Urinary bladder (tissue), 4 donors: ENCODE results near the gene MGMT. TPM values are rescaled to one million over a fixed set of nuclear protein-coding genes. Genes with fewer than 3 reads are reported as not detected.

Experiments used
- DNase-seq: peaks from one replicate; pipeline ENCODE4 v3.0.0-alpha.2; 2015; ENCODE audit errors: extremely low spot score
- H3K27ac ChIP-seq: one replicate; pipeline ENCODE4 v1.5.1; 2013; ENCODE audit warnings: low read depth, mild to moderate bottlenecking, moderate library complexity
- H3K36me3 ChIP-seq: one replicate; pipeline ENCODE4 v1.6.1; 2013; ENCODE audit warnings: mild to moderate bottlenecking, moderate library complexity; ENCODE audit not compliant: insufficient read depth
- H3K4me1 ChIP-seq: one replicate; pipeline ENCODE4 v1.6.1; 2013; ENCODE audit warnings: mild to moderate bottlenecking, moderate library complexity; ENCODE audit not compliant: insufficient read depth
- H3K4me3 ChIP-seq: one replicate; pipeline ENCODE4 v1.5.1; 2013; ENCODE audit warnings: low read depth, low read length
- WGBS: extraction: QIAGEN DNeasy Blood & Tissue Kit; methylation state at CpG from one replicate; pipeline ENCODE4 v1.1.7; 2013; 5-methylcytosine and 5-hydroxymethylcytosine counted together
- polyA plus RNA-seq: library from polyadenylated mRNA; stranded (reverse); fragments of 200-250 nt; gene quantifications from one replicate; pipeline ENCODE4 v1.2.3, GENCODE V29; 2013
- total RNA-seq: library from RNA; depleted of rRNA; stranded (reverse); fragments of >200 nt; gene quantifications from one replicate; pipeline ENCODE4 v1.2.3, GENCODE V29; 2014
- donor health status: healthy with polysubstance abuse.
- donor health status: healthy.

MGMT gene
- total and polyA plus RNA-seq, 2 donors = 19.5 to 28.5 TPM

- no peak overlapping the region for H3K27ac ChIP-seq
- 93% methylated on average over 8 of the region's 8 CpGs for WGBS
- no peaks in the 10 kb centered on the region for H3K36me3 ChIP-seq
- H3K4me1 ChIP-seq = no peaks in the 10 kb centered on the region
- no peak for DNase-seq
- H3K4me3 ChIP-seq = no peak overlapping the region
Observed at GRCh38 chr10:129653428-129653827, 186.4 kb downstream of the MGMT start.

DNA sequence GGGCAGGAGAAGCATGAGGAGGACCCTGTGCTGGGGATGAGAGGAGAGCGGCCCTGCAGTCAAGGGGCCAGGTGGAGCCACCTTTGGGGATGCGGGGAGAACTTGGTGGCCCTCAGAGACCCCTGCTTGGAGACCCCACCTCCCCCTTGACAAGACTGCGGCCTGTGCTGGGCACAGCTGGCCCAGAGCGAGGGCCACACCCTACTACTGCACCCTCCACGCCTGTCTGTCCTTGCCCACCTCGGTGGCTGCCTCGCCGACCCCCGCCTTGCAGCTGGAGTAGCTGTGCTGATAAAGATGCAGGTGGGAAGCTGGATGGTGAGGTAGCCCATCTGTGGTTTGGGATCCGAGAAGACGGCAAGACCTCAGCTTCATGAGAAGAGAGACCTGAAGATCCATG is 186.8 kb downstream of the MGMT start:
- Histone ChIP-seq H3K4me3 (no peak overlapping the region), H3K4me1 (no peaks in the 10 kb centered on the region), H3K27ac (no peak overlapping the region), H3K36me3 (no peaks in the 10 kb centered on the region)
- 88% methylated on average over 11 of the region's 11 CpGs for WGBS
- DNase-seq = no peak

DNA sequence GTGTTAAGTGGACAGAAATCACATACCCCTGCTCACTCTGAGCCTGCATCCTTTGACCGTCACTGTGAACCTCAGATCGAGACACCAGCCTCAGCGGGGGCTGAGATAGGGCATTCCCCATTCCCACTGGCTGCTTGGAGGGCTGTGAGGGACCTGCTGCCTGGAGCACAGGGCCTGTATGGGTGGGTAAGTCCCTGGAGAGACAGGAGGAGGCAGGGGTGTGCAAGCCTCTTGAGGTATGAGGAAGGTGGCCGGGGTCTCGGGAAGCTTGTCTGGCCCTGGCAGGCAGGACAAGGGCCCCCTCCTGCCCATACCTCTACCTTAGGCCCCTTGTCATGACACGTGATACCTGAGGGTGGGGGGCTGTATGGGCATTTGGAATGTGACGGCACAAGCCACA is 187.4 kb downstream of the MGMT start:
- Histone ChIP-seq H3K4me3 (no peak overlapping the region), H3K27ac (no peak overlapping the region), H3K36me3 (no peaks in the 10 kb centered on the region), H3K4me1 (no peaks in the 10 kb centered on the region)
- DNase-seq = no peak
- 98% methylated on average over 7 of the region's 7 CpGs for WGBS

DNA sequence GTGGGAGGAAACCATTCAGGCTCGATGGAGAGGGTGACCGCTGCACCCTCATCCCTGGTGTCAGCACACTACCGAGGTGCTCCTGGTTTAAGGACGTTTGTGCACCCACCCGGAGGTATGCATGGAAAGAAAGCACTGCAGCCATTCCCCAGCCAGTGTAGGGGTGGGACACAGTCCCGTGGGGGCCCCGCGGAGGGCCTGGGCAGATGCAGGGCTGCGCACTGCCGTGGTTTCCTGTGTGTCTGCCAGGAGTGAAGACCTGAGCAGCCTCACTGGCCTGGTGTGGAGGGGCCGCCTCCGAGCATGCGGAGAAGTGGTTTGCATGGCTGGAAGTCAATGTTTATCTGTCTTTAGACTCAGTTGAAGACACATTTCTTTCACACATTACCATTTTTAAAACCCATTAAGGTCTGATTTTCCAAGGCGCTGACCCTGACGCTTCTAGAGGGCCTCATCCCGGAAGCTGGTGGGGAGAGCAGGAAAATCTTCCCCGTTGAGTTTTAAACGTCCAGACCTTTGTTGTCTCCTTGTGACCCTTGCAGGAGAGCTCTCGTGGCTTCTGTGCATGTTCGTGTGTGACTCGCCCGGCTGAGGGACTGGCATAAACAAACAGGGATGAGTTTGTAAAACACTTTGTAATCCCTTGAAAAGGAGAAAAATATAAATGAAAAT is 188.1 kb downstream of the MGMT start:
- no peak for DNase-seq
- Histone ChIP-seq H3K4me1 (no peaks in the 10 kb centered on the region), H3K36me3 (no peaks in the 10 kb centered on the region), H3K27ac (no peak overlapping the region), H3K4me3 (no peak overlapping the region)
- 75% methylated on average over 22 of the region's 22 CpGs for WGBS

GRCh38 chr10:129655679-129656031 is 188.6 kb downstream of the MGMT start:
- DNase-seq = no peak
- 70% methylated on average over 8 of the region's 8 CpGs for WGBS
- no peaks in the 10 kb centered on the region for H3K36me3 ChIP-seq

DNA sequence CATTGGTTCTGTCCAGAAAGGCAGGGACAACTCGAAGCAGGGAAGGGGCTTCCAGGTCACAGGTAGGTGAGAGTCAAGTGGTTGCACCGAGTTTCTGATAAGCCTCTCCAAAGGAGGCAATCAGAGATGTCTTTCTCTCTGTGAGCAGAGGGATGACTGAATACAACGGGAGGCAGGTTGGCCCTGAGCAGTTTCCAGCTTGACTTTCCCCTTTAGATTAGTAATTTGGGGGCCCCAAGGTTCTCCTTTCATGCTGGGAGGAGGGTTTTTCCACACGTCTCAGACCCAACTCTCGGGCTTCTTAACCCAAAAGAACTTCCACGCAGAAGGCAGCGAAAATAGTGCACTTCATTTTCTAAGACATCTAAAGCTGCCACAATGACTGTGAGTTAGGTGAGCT is 189.6 kb downstream of the MGMT start:
- Histone ChIP-seq H3K4me1 (no peaks in the 10 kb centered on the region), H3K27ac (no peak overlapping the region), H3K4me3 (no peak overlapping the region), H3K36me3 (no peaks in the 10 kb centered on the region)
- WGBS = 91% methylated on average over 7 of the region's 7 CpGs
- DNase-seq = no peak

More at GRCh38 chr10:129655679-129656031, 188.6 kb downstream of the MGMT start:
- Histone ChIP-seq H3K4me3 (no peak overlapping the region), H3K27ac (no peak overlapping the region), H3K4me1 (no peaks in the 10 kb centered on the region)

GRCh38 chr10:129657297-129658017 is 190.4 kb downstream of the MGMT start:
- Histone ChIP-seq H3K27ac (no peak overlapping the region), H3K4me3 (no peak overlapping the region), H3K4me1 (no peaks in the 10 kb centered on the region), H3K36me3 (no peaks in the 10 kb centered on the region)
- 78% methylated on average over 8 of the region's 8 CpGs for WGBS
- DNase-seq = no peak

GRCh38 chr10:129658376-129659072 is 191.5 kb downstream of the MGMT start:
- H3K36me3 ChIP-seq = no peaks in the 10 kb centered on the region
- no peak overlapping the region for H3K4me3 ChIP-seq
- 89% methylated on average over 9 of the region's 9 CpGs for WGBS
- DNase-seq = no peak
- H3K27ac ChIP-seq = no peak overlapping the region
- no peaks in the 10 kb centered on the region for H3K4me1 ChIP-seq

DNA sequence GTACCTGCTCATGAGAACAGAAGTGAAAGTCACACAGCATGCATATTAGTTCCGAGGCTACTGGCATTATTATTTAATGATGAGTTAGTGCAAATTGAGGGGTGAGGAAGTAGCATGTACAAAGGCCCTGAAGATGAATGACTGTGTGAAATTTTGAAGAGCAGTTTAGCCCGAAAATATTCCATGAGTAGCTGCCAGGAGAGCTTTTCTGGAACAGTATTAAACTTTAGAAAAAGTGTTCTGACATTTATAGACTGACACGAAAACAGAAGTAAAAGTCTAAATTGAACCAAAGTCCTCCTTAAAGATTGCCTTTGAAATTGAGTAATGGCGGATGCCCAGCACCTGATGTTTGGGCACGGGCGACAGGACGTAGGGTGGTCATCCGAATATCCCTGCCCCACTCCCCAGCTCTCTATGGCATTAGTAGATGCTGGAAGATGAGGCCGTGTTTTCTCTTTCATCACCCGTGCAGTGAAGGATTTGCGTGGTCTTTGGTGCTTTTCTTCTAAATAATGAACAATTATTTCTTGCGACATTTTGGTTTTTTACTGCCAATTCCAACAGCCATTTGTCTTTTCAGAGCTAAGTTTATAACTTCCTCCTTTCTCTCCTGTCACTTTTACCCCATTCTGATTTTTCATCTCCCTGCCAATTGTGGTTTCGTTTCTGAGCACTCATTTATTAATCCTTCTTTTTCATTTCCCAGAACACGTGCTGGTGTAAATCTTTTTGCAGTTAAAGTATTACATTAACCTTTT is 192.6 kb downstream of the MGMT start:
- DNase-seq = no peak
- H3K27ac ChIP-seq = no peak overlapping the region

GRCh38 chr10:129660569-129660968 is 193.5 kb downstream of the MGMT start:
- Histone ChIP-seq H3K4me3 (no peak overlapping the region), H3K36me3 (no peaks in the 10 kb centered on the region), H3K4me1 (no peaks in the 10 kb centered on the region), H3K27ac (no peak overlapping the region)
- DNase-seq = no peak
- WGBS = 85% methylated on average over 5 of the region's 5 CpGs

More for the DNA sequence above, 192.6 kb downstream of the MGMT start:
- H3K4me3 ChIP-seq = no peak overlapping the region
- WGBS = 85% methylated on average over 14 of the region's 14 CpGs
- H3K36me3 ChIP-seq = no peaks in the 10 kb centered on the region
- no peaks in the 10 kb centered on the region for H3K4me1 ChIP-seq

DNA sequence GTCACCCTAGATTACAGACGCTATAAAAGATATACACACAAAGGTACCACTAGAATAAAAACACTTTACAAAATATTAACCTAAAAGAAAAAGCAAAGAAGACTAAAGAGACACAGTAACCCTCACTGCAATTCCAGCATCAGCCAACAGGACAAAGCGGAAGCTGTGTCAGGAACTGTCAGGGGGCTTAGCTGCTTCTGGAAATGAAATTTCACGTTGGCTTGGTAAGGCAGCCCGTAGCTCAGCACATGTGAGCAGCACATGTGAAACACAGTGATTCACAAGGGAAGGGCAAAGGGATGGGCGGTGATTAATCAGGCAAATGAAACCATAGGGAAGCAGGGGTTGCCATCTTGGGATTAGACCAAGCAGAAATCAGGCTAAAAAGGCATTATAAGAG is 195.4 kb downstream of the MGMT start:
- no peaks in the 10 kb centered on the region for H3K36me3 ChIP-seq
- H3K4me1 ChIP-seq = no peaks in the 10 kb centered on the region
- H3K4me3 ChIP-seq = no peak overlapping the region
- no peak overlapping the region for H3K27ac ChIP-seq
- no peak for DNase-seq
- WGBS = 90% methylated on average over 5 of the region's 5 CpGs

- Histone ChIP-seq H3K27ac (no peak overlapping the region), H3K4me3 (no peak overlapping the region), H3K4me1 (no peaks in the 10 kb centered on the region), H3K36me3 (no peaks in the 10 kb centered on the region)
- no peak for DNase-seq
- whole genome bisulfite sequencing = 99% methylated on average over 1 of the region's 1 CpG
Observed at GRCh38 chr10:129670124-129670523, 203.1 kb downstream of the MGMT start.

DNA sequence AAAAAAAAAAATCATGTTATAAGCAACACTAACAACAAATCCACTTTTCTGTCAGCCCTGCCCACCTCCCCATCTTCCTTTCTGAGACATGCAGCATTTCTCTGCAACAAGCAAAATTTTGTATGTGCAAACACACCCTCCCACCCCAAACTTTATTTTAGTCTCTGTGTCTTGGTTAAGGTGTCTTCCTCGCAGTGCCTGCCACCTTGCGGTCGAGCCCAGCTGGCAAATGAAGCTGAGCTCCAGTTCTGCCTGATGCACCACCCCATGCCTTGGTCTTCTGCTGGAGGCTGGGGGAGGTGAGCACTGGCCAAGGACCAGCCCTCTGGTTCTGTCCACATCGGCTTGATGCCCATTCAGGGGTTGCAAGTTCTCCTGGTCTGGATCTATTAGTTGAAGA is 206.3 kb downstream of the MGMT start:
- H3K36me3 ChIP-seq = no peaks in the 10 kb centered on the region
- H3K4me3 ChIP-seq = no peak overlapping the region
- no peak overlapping the region for H3K27ac ChIP-seq
- no peaks in the 10 kb centered on the region for H3K4me1 ChIP-seq
- DNase-seq = no peak
- WGBS = 98% methylated on average over 4 of the region's 4 CpGs
